ENCODE measurements around the gene CYP4B1. TPM values are rescaled to one million over a fixed set of nuclear protein-coding genes. Genes with fewer than 3 reads are reported as not detected.

CYP4B1 gene
- total RNA-seq, 1 experiment from 2014 or later: not detected

GRCh38 chr1:46757247-46757955, 41.4 kb upstream of the CYP4B1 start:
- intact Hi-C loops (cut with micrococcal nuclease; ENCODE audit: unreplicated experiment): no loop called here
- Histone ChIP-seq H3K36me3 (ENCODE audit: control insufficient read depth, insufficient read depth, low read length) (no peaks in the 10 kb centered on the region), H3K27me3 (replicated peaks; ENCODE audit: control insufficient read depth, insufficient read depth, low read length) (no peaks in the 10 kb centered on the region), H3K4me1 (peaks cover 41% of the 10 kb centered on the region), H3K9me3 (no peaks in the 10 kb centered on the region), H3K4me3 (ENCODE audit: low read depth, low read length) (no peak overlapping the region)
- ChIA-PET CTCF (interaction anchor here (0.8 kb wide), 1 partner anchor 10 kb away, joined by 4 read pairs; no protein-coding TSS in a partner anchor), POLR2A (no interaction called here)
- Mint-ChIP-seq H3K4me3 (ENCODE audit: unreplicated experiment) (peak overlapping the region; percentile 7), H3K4me1 (ENCODE audit: low read depth, unreplicated experiment) (peaks cover 50% of the 10 kb centered on the region), H3K27ac (ENCODE audit: unreplicated experiment) (peak overlapping the region; percentile 30), H3K9me3 (ENCODE audit: unreplicated experiment) (peaks cover 25% of the 10 kb centered on the region), H3K27me3 (ENCODE audit: insufficient read depth, unreplicated experiment) (no peaks in the 10 kb centered on the region), H3K36me3 (ENCODE audit: insufficient read depth, unreplicated experiment) (no peaks in the 10 kb centered on the region)
- DNase-seq: peak in 1 of 2 experiments; percentile 39
- TF ChIP-seq, protein P1, sequence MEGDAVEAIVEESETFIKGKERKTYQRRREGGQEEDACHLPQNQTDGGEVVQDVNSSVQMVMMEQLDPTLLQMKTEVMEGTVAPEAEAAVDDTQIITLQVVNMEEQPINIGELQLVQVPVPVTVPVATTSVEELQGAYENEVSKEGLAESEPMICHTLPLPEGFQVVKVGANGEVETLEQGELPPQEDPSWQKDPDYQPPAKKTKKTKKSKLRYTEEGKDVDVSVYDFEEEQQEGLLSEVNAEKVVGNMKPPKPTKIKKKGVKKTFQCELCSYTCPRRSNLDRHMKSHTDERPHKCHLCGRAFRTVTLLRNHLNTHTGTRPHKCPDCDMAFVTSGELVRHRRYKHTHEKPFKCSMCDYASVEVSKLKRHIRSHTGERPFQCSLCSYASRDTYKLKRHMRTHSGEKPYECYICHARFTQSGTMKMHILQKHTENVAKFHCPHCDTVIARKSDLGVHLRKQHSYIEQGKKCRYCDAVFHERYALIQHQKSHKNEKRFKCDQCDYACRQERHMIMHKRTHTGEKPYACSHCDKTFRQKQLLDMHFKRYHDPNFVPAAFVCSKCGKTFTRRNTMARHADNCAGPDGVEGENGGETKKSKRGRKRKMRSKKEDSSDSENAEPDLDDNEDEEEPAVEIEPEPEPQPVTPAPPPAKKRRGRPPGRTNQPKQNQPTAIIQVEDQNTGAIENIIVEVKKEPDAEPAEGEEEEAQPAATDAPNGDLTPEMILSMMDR (IDR thresholded peaks at IDR 0.05; ENCODE audit: insufficient read depth in 1 of 2, low read depth in 1 of 2, low read length in 1 of 2, severe bottlenecking in 1 of 2, unreplicated experiment in 1 of 2): no peak
- BruUV-seq (replicated peaks): no TSS peak

DNA sequence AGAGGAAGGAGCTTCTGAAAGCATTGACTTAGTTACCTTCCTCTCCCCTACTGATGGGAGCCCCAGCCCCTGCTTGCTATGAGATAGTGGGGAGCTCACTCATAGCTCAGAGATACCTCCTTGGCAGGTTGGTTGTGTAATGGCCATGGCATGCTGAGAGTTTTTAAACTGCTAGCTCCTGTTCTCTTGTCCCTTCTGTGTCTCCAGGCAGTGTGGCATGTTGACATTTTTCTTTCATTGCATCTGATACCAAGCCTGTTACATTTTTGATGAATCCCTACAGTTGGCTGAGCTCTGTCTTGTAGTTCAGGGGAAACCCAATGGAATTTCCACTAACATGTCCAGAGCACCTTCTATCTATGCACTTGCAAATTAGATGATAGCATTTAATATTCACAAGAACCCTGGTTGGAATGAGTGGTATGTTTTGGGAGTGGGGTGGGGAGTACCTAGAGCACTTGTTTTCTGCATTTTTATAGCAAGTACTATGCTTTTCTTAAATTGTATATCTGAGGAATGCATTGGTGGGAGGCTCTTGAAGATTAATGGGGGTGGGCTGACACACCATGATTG, 40.8 kb upstream of the CYP4B1 start:
- ChIA-PET CTCF (interaction anchor here (0.8 kb wide), 1 partner anchor 11 kb away, joined by 4 read pairs; no protein-coding TSS in a partner anchor), POLR2A (no interaction called here)
- Histone ChIP-seq H3K27me3 (replicated peaks; ENCODE audit: control insufficient read depth, insufficient read depth, low read length) (no peaks in the 10 kb centered on the region), H3K4me3 (ENCODE audit: low read depth, low read length) (no peak overlapping the region), H3K36me3 (ENCODE audit: control insufficient read depth, insufficient read depth, low read length) (no peaks in the 10 kb centered on the region), H3K4me1 (peaks cover 41% of the 10 kb centered on the region), H3K9me3 (no peaks in the 10 kb centered on the region)
- H3K27me3 Mint-ChIP-seq (ENCODE audit: insufficient read depth, unreplicated experiment): no peaks in the 10 kb centered on the region
- no TSS peak for BruUV-seq (replicated peaks)
- H3K27ac Mint-ChIP-seq (ENCODE audit: unreplicated experiment): no peak overlapping the region
- H3K9me3 Mint-ChIP-seq (ENCODE audit: unreplicated experiment): peaks cover 27% of the 10 kb centered on the region
- peaks cover 50% of the 10 kb centered on the region for H3K4me1 Mint-ChIP-seq (ENCODE audit: low read depth, unreplicated experiment)
- H3K36me3 Mint-ChIP-seq (ENCODE audit: insufficient read depth, unreplicated experiment): no peaks in the 10 kb centered on the region
- DNase-seq: no peak
- no peak overlapping the region for H3K4me3 Mint-ChIP-seq (ENCODE audit: unreplicated experiment)
- TF ChIP-seq, protein P1 (IDR thresholded peaks at IDR 0.05; ENCODE audit: insufficient read depth in 1 of 2, low read depth in 1 of 2, low read length in 1 of 2, severe bottlenecking in 1 of 2, unreplicated experiment in 1 of 2): no peak
- intact Hi-C loops (cut with micrococcal nuclease; ENCODE audit: unreplicated experiment): no loop called here

DNA sequence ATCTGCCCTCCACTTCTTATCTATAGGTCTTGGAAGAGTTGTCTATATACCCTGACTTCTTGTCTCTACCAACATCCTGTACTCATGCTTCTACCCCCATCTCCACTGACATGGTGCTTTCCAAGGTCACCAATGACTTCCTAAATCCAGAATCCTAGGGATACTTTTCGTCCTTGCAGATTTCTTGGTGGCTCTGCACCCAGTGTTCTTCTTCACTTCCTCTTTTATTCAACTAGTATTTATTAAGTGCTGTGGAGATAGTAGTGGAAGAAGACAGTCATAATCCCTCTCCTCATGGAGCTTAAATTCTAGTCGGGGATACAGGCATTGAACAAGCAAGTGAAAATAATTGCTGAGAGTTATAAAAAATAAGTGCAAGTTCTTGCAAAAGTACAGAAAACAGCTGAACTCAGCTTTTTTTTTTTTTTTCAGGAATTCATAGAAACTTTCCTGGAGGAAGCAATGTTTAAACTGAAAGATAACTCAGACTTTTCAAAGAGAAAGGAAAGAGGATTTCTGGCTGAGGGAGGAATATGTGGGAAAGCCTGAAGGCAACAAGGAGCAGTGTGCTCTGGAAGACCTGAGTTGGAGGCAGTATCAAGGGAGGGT, 38.2 kb upstream of the CYP4B1 start:
- TF ChIP-seq, protein P1 (IDR thresholded peaks at IDR 0.05; ENCODE audit: insufficient read depth in 1 of 2, low read depth in 1 of 2, low read length in 1 of 2, severe bottlenecking in 1 of 2, unreplicated experiment in 1 of 2): no peak
- intact Hi-C loops (cut with micrococcal nuclease; ENCODE audit: unreplicated experiment): no loop called here

More for the DNA sequence above, 38.2 kb upstream of the CYP4B1 start:
- CTCF ChIA-PET: no interaction called here
- no peaks in the 10 kb centered on the region for H3K27me3 ChIP-seq (replicated peaks; ENCODE audit: control insufficient read depth, insufficient read depth, low read length)
- Mint-ChIP-seq H3K27me3 (ENCODE audit: insufficient read depth, unreplicated experiment) (no peaks in the 10 kb centered on the region), H3K27ac (ENCODE audit: unreplicated experiment) (no peak overlapping the region), H3K36me3 (ENCODE audit: insufficient read depth, unreplicated experiment) (no peaks in the 10 kb centered on the region), H3K4me3 (ENCODE audit: unreplicated experiment) (no peak overlapping the region), H3K9me3 (ENCODE audit: unreplicated experiment) (peaks cover 27% of the 10 kb centered on the region), H3K4me1 (ENCODE audit: low read depth, unreplicated experiment) (peaks cover 40% of the 10 kb centered on the region)
- no peaks in the 10 kb centered on the region for H3K9me3 ChIP-seq
- POLR2A ChIA-PET: no interaction called here
- no TSS peak for BruUV-seq (replicated peaks)
- H3K4me3 ChIP-seq (ENCODE audit: low read depth, low read length): no peak overlapping the region
- no peaks in the 10 kb centered on the region for H3K36me3 ChIP-seq (ENCODE audit: control insufficient read depth, insufficient read depth, low read length)
- DNase-seq: no peak
- H3K4me1 ChIP-seq: peaks cover 38% of the 10 kb centered on the region
